Smooth muscle cell (in vitro differentiated cells): Measurements from ENCODE around the gene AFTPH. TPM values are rescaled to one million over a fixed set of nuclear protein-coding genes. Genes with fewer than 3 reads are reported as not detected.

Experiments used
- DNase-seq: peaks from one replicate; lab custom pipeline; 2025; ENCODE audit not compliant: unreplicated experiment; lab: John Stamatoyannopoulos, UW
- H2AFZ ChIP-seq: fragments of 200-600 bp; sonication (generic); 2 replicates; pipeline ENCODE4 v1.6.0; 2016; ENCODE audit warnings: antibody characterized with exemption, low read depth, mild to moderate bottlenecking
- H3F3A ChIP-seq: fragments of 200-600 bp; sonication (generic); 2 replicates; pipeline ENCODE4 v1.6.0; 2017; ENCODE audit warnings: antibody characterized with exemption, low read depth
- H3K27ac ChIP-seq: fragments of 200-600 bp; sonication (generic); 2 replicates; pipeline ENCODE4 v1.5.1; 2016; ENCODE audit warnings: low read depth, mild to moderate bottlenecking
- H3K27me3 ChIP-seq: fragments of 200-600 bp; sonication (generic); 2 replicates; pipeline ENCODE4 v1.6.1; 2016; ENCODE audit warnings: low read depth, mild to moderate bottlenecking
- H3K36me3 ChIP-seq: fragments of 200-600 bp; sonication (generic); 2 replicates; pipeline ENCODE4 v1.5.1; 2016; ENCODE audit warnings: low read depth
- H3K4me1 ChIP-seq: fragments of 200-600 bp; sonication (generic); 2 replicates; pipeline ENCODE4 v1.5.1; 2016; ENCODE audit warnings: low read depth
- H3K4me2 ChIP-seq: fragments of 200-600 bp; sonication (generic); 2 replicates; pipeline ENCODE4 v1.6.0; 2016; ENCODE audit warnings: mild to moderate bottlenecking
- H3K4me3 ChIP-seq: fragments of 200-600 bp; sonication (generic); 2 replicates; pipeline ENCODE4 v1.5.1; 2016; ENCODE audit warnings: mild to moderate bottlenecking
- H3K79me2 ChIP-seq: fragments of 200-600 bp; sonication (generic); 2 replicates; pipeline ENCODE4 v1.6.0; 2016; ENCODE audit warnings: low read depth, mild to moderate bottlenecking
- H3K9ac ChIP-seq: fragments of 200-600 bp; sonication (generic); 2 replicates; pipeline ENCODE4 v1.6.0; 2016; ENCODE audit warnings: low read depth
- H3K9me3 ChIP-seq: fragments of 200-600 bp; sonication (generic); replicated peaks from 2 replicates; pipeline ENCODE4 v1.5.1; 2016; ENCODE audit warnings: low read depth
- H4K20me1 ChIP-seq: fragments of 200-600 bp; sonication (generic); 2 replicates; pipeline ENCODE4 v1.6.0; 2016; ENCODE audit warnings: low read depth
- WGBS: methylation state at CpG from one replicate; pipeline ENCODE4 v1.1.7; 2016; ENCODE audit warnings: low lambda C conversion rate; 5-methylcytosine and 5-hydroxymethylcytosine counted together
- polyA plus RNA-seq: library from polyadenylated mRNA; unstranded; fragments of >200 nt; fragmentation: Nextera tagmentation; extraction: Ambion mirVana; gene quantifications from 2 replicates; pipeline ENCODE4 v1.2.1, GENCODE V29; 2016
- total RNA-seq: library from RNA; depleted of rRNA; stranded (reverse); fragments of >200 nt; gene quantifications from 2 replicates; pipeline ENCODE4 v1.2.3, GENCODE V29; 2014
- TF ChIP-seq, protein P1 (sequence below): fragments of 200-600 bp; sonication (generic); IDR thresholded peaks from 2 replicates; pipeline ENCODE4 v1.5.1; 2017; ENCODE audit warnings: borderline replicate concordance, mild to moderate bottlenecking, antibody characterized with exemption; ENCODE audit not compliant: insufficient read depth, poor library complexity, severe bottlenecking

Gene AFTPH
- total and polyA plus RNA-seq, 2 experiments from 2014 or later = 5.5 to 26.3 TPM

DNA sequence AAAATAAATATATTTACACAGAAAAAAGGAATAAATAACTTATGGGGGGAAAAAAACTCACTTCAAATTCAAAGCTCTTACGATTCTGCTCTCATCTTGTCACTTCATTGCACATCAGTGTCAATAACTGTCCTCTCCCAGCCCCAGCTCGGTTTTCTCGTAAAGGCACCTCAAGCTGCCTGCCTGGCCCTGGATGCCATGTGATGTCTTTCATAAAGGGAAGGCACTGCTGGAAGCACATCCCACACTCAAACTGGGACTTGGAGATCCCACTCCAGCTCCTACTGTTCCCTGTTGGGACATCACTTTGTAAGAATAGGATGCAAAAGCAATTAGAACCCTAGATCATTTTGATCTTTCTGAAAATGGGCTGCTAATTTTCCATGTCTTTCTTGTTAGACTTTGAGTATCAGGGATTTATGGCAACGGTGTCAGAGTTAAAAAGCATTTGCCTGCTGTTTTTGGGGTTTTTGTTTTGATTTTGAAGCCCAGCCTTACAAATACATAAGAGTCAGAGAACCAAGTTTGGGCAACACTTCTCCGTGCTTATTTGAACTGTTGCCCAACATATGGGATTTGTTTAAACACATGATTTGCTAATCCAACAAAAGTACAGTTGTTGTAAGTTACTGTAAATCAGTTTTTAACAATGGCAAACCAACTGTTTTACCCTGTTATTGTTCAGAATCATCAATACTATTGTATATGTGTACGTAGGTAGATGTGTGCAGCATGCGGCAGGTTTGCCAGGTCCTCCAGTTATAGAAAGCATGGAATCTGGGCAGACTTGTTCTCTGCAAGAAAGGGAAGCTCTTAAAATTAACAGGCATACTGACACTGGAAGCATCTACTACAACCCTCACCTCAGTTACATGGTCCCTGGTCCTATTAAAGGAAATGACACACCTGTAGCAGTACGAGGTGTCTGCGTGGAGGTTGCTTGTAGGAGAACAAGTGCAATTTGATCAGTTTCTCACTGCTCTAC, 109.0 kb downstream of the AFTPH start:
- Histone ChIP-seq H3F3A (peaks cover 4% of the 10 kb centered on the region), H3K79me2 (peaks cover 16% of the 10 kb centered on the region), H3K9ac (no peak overlapping the region), H3K9me3 (no peaks in the 10 kb centered on the region), H3K4me3 (no peak overlapping the region), H2AFZ (no peak overlapping the region), H3K36me3 (no peaks in the 10 kb centered on the region), H3K4me1 (peaks cover 12% of the 10 kb centered on the region), H3K27me3 (no peaks in the 10 kb centered on the region), H4K20me1 (peaks cover 71% of the 10 kb centered on the region), H3K4me2 (no peak overlapping the region), H3K27ac (no peak overlapping the region)
- TF ChIP-seq, protein P1, sequence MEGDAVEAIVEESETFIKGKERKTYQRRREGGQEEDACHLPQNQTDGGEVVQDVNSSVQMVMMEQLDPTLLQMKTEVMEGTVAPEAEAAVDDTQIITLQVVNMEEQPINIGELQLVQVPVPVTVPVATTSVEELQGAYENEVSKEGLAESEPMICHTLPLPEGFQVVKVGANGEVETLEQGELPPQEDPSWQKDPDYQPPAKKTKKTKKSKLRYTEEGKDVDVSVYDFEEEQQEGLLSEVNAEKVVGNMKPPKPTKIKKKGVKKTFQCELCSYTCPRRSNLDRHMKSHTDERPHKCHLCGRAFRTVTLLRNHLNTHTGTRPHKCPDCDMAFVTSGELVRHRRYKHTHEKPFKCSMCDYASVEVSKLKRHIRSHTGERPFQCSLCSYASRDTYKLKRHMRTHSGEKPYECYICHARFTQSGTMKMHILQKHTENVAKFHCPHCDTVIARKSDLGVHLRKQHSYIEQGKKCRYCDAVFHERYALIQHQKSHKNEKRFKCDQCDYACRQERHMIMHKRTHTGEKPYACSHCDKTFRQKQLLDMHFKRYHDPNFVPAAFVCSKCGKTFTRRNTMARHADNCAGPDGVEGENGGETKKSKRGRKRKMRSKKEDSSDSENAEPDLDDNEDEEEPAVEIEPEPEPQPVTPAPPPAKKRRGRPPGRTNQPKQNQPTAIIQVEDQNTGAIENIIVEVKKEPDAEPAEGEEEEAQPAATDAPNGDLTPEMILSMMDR = no peak
- DNase-seq = no peak
- 71% methylated on average over 9 of the region's 9 CpGs for WGBS

DNA sequence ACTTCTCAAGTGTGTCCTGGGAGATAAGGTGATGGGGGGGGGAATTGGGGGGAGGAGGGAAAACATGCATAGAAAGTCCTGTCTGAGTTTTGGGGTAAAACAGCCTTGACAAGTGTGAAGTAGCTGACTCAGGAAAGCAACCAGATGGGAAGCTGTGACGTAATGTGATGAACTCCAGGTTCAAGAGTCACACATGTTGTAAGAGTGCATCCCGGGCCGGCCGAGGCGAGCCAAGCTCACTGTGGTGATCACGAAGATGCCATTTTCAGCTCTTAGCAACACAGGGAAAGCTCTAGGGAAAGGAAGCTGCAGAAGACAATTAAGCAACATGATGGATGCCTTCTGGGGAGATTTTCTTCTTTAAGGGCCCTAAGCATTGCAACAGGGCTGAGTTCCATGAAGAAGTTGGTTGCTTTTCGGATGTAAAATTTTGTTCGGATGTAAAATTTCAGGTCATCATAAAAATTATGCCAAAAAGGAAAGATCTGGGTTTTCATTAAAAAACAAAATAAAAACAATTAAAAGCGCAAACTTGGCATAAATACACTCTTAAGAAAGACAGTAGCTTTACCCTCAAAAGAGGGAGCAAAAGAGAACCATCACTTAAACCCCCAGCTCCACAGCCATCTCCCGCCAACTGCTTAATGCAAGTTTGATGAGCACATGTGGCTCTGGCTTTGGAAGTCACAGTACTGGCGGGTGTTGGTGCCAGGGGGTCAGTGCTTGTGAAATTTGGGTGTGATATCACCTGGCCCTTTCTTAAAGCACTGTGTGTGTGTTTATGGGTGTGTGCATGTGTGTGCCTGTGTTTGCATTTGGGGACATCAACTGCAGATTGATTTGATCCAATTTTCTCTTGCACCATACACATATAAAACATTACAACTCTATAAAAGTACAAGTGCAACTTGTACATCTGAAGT, 110.5 kb downstream of the AFTPH start:
- H3K4me2 ChIP-seq = no peak overlapping the region
- H3K27me3 ChIP-seq = no peaks in the 10 kb centered on the region
- H3K4me1 ChIP-seq = peaks cover 16% of the 10 kb centered on the region
- no peak for DNase-seq
- H3K4me3 ChIP-seq = no peak overlapping the region
- no peaks in the 10 kb centered on the region for H3K36me3 ChIP-seq
- H3K79me2 ChIP-seq = peaks cover 30% of the 10 kb centered on the region
- H3F3A ChIP-seq = peaks cover 4% of the 10 kb centered on the region
- H2AFZ ChIP-seq = no peak overlapping the region
- H4K20me1 ChIP-seq = peaks cover 81% of the 10 kb centered on the region
- H3K27ac ChIP-seq = no peak overlapping the region
- TF ChIP-seq, protein P1 = no peak
- H3K9ac ChIP-seq = no peak overlapping the region
- H3K9me3 ChIP-seq = no peaks in the 10 kb centered on the region
- 91% methylated on average over 11 of the region's 11 CpGs for WGBS

DNA sequence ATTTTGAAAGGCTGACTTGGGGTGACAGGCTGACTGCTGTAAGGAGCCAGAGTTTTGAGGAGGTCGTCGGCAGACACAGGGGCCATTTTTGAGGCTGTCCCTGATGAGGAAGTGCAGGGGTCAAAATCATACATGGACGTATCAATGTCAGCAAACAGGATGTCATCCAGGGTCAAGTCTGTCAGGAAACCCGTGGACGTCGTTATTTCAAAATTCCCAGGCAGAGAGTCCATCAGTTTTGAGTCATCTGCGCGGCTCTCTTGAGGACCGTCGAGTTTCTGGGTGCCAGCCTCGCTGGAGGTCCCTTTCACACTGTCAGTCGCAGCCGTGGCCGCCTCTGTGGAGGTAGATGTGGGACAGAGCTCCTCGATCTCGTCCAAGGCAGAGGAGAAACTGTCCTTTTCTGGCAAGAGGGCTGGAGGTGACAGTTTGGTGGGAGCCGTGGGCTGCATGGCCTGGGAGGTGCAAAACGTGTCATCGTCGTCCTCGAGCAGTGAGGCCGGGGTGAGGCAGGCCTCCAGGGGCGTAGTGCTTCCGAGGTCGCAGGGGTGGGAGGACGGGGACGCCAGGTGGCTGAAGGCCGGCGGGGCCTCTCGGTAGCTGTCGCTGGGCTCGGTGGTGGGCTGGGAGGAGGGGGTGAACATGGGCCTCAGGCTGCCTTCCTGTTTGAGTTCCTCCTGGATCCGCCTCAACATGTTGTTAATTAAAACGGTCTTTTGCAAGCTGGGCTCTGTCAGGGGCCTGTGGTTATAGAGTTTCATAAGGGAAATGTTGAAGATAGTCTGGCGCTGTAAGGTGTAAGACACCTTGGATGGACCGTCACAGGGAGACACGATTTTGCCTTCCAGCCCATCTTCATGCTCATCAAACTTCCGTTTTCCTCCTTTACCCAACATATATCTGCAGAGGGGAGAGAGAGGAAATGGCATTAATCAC, 112.1 kb downstream of the AFTPH start:
- Histone ChIP-seq H3K4me3 (no peak overlapping the region), H3K27ac (no peak overlapping the region), H3F3A (no peaks in the 10 kb centered on the region), H3K27me3 (no peaks in the 10 kb centered on the region), H3K9me3 (no peaks in the 10 kb centered on the region), H3K36me3 (no peaks in the 10 kb centered on the region), H2AFZ (no peak overlapping the region), H3K9ac (no peak overlapping the region), H4K20me1 (peaks cover 98% of the 10 kb centered on the region), H3K79me2 (peaks cover 47% of the 10 kb centered on the region), H3K4me1 (peaks cover 32% of the 10 kb centered on the region), H3K4me2 (no peak overlapping the region)
- 87% methylated on average over 36 of the region's 38 CpGs for WGBS
- TF ChIP-seq, protein P1 = no peak
- DNase-seq = no peak
